Heart right ventricle (tissue), 16 donors: ENCODE data around the gene HOXA6. TPM values are rescaled to one million over a fixed set of nuclear protein-coding genes. Genes with fewer than 3 reads are reported as not detected.

ENCODE experiments used
- ATAC-seq, 8 donors: fragments of 200-7000 bp; cut with Tn5 transposase; one replicate each; pipeline ENCODE4 v1.9.1; 2020; ENCODE audit warnings: mild to moderate bottlenecking in 8 of 8, moderate library complexity in 8 of 8, moderate number of reproducible peaks in 1 of 8
- DNase-seq, 2 donors: peaks; one replicate each; pipeline ENCODE4 v3.0.0-alpha.2; 2020
- H3K27ac ChIP-seq, 10 donors: fragments of 200-600 bp; sonication (generic) in 2 of 10; one replicate each; pipeline versions ENCODE4 v1.5.0 to v1.8.0; 2020 to 2022; ENCODE audit warnings: mild to moderate bottlenecking in 3 of 10
- H3K27me3 ChIP-seq, 7 donors: fragments of 200-600 bp; one replicate each; pipeline ENCODE4 v1.8.0; 2021 to 2022; ENCODE audit warnings: mild to moderate bottlenecking in 2 of 7
- H3K36me3 ChIP-seq, 9 donors: fragments of 200-600 bp; sonication (generic) in 1 of 9; one replicate each; pipeline versions ENCODE4 v1.5.0 to v1.8.0; 2020 to 2022; ENCODE audit warnings: mild to moderate bottlenecking in 2 of 9
- H3K4me1 ChIP-seq, 9 donors: fragments of 200-600 bp; sonication (generic) in 1 of 9; one replicate each; pipeline versions ENCODE4 v1.5.0 to v1.8.0; 2020 to 2022; ENCODE audit warnings: mild to moderate bottlenecking in 4 of 9
- H3K4me3 ChIP-seq, 10 donors: fragments of 200-600 bp; sonication (generic) in 2 of 10; one replicate each; pipeline versions ENCODE4 v1.5.0 to v1.8.0; 2020 to 2022; ENCODE audit warnings: mild to moderate bottlenecking in 7 of 10, moderate library complexity in 2 of 10
- H3K9me3 ChIP-seq, 11 donors: fragments of 200-600 bp in 10 of 11; sonication (generic) in 2 of 11; one replicate each; pipeline versions ENCODE4 v1.5.0 to v1.8.0; 2013 to 2022; ENCODE audit warnings: mild to moderate bottlenecking in 2 of 11, control low read depth in 1 of 11, moderate library complexity in 1 of 11
- WGBS, 2 donors: extraction: QIAGEN DNeasy Blood & Tissue Kit; methylation state at CpG; one replicate each; pipeline ENCODE4 v1.1.7; 2013; ENCODE audit warnings: inconsistent platforms in 1 of 2; 5-methylcytosine and 5-hydroxymethylcytosine counted together
- intact Hi-C, 10 donors: fragments of 100-400 bp; cut with DNase I; formaldehyde crosslinking; loops; one replicate each; pipeline versions ENCODE4 v1.11.1 to v1.14.2; 2022
- polyA plus RNA-seq, 2 donors: library from polyadenylated mRNA; stranded (reverse); fragments of 200-250 nt; gene quantifications; one replicate each; pipeline ENCODE4 v1.2.3, GENCODE V29; 2013
- total RNA-seq, 10 donors: library from RNA; stranded (reverse); fragmentation: NEBNext Ultra II Directional in 3 of 10; extraction: Animal tissue kit (Norgen Biotek cat#: 25700) in 3 of 10; gene quantifications; one replicate each; pipeline versions ENCODE4 v1.2.1 to v1.2.4, GENCODE V29; 2021 to 2023
- TF ChIP-seq, protein P1 (sequence below), 9 donors: fragments of 200-600 bp; sonication (generic) in 2 of 9; IDR thresholded peaks; one replicate each; pipeline versions ENCODE4 v1.5.0 to v1.8.0; 2021 to 2022; ENCODE audit warnings: antibody characterized with exemption in 9 of 9, mild to moderate bottlenecking in 5 of 9, moderate library complexity in 1 of 9
- donor health status: Arrhythmogenic right ventricular cardiomyopathy.
- donor health status: ischemic (EF 13 %, LVEDD 7.1; RV severe dilation, severe dysfunction).
- donor health status: healthy with polysubstance abuse.
- donor health status: DM: no; HTN: yes; CAD: no.
- donor health status: DM: no; HTN: no; CAD: no.
- donor health status: ischemic (EF 25% LVEDD 6.9; RV normal size, moderate dysfunction).
- donor health status: ischemic (EF 25% LVEDD 5.7; RV mildly dilated, moderate dysfunction).
- donor health status: healthy.
- donor health status: DM: yes; HTN: yes; CAD: no.
- donor health status: Ischemic cardiomyopathy.
- donor health status: ischemic (EF 35%, LVEDD 5.7; RV mildly dilated, moderate dysfunction).
- donor health status: nonischemic (EF 11% LVEDD 7.7; RV severe dilation, severe dysfunction).
- donor health status: DM: yes; HTN: yes; CAD: no.
- donor health status: PGD.
- donor health status: ischemic (EF 29% LVEDD 5.4; RV normal size, mild dysfunction).
- donor health status: nonischemic (EF 23%, LVEDD 6.1; RV moderate dilation, normal function).

The HOXA6 gene
- total and polyA plus RNA-seq, 12 donors: not detected

DNA sequence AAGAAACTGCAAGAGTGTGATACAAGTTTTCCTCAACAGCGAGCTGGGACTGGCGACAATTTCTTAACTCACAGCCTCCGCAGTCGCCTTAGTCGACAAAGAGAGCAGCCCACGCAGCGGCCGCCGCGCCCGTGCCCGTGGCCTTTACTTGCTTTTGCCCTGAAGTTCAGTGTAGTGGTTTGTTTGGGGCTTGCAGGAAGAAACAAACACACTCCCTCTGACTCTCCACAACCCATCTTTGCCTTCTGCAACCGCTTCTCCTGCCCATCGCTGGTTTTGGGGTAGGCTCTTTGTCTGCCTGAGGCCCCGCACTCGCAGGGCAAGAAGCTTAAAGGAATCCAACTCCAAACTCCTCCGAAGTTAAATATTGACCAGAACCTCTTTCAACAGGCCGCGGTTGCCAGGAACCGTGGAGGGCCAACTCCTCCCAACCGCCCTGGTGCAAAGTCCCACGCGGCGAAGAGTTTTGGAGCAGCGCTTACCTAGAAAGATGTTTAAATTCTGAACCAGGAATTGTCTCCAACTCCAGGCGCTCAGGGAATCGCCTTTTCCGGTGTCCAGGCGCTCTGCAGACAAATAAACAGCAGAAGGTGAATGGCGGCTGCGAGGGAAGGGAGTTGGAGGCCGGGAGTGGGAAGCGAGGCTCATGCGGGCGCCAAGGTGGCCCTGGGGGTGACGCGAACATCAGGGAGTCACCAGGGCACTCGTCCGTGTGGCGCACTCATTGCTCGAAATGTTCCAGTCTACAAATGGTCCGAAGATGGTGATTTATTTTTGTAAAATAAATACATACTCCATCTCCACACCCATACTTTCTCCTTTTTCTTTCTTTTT, 25.3 kb downstream of the HOXA6 start:
- Histone ChIP-seq H3K27me3 (peaks cover 18 to 99% (median 98%) of the 10 kb centered on the region in 7 donors), H3K27ac (peak overlapping the region in 3 of 10 donors; percentile 12 to 68 (median 62)), H3K36me3 (no peaks in the 10 kb centered on the region), H3K4me3 (peak overlapping the region in 5 of 10 donors; percentile 2 to 36 (median 12)), H3K9me3 (no peaks in the 10 kb centered on the region), H3K4me1 (peaks cover 0 to 6% (median 0%) of the 10 kb centered on the region in 9 donors)
- 8 to 17% methylated on average over 42 of the region's 42 CpGs for WGBS, 2 donors
- TF ChIP-seq, protein P1, sequence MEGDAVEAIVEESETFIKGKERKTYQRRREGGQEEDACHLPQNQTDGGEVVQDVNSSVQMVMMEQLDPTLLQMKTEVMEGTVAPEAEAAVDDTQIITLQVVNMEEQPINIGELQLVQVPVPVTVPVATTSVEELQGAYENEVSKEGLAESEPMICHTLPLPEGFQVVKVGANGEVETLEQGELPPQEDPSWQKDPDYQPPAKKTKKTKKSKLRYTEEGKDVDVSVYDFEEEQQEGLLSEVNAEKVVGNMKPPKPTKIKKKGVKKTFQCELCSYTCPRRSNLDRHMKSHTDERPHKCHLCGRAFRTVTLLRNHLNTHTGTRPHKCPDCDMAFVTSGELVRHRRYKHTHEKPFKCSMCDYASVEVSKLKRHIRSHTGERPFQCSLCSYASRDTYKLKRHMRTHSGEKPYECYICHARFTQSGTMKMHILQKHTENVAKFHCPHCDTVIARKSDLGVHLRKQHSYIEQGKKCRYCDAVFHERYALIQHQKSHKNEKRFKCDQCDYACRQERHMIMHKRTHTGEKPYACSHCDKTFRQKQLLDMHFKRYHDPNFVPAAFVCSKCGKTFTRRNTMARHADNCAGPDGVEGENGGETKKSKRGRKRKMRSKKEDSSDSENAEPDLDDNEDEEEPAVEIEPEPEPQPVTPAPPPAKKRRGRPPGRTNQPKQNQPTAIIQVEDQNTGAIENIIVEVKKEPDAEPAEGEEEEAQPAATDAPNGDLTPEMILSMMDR (IDR thresholded peaks at IDR 0.05): no peak
- DNase-seq: no peak
- intact Hi-C loops: no loop called here
- no peak for ATAC-seq

DNA sequence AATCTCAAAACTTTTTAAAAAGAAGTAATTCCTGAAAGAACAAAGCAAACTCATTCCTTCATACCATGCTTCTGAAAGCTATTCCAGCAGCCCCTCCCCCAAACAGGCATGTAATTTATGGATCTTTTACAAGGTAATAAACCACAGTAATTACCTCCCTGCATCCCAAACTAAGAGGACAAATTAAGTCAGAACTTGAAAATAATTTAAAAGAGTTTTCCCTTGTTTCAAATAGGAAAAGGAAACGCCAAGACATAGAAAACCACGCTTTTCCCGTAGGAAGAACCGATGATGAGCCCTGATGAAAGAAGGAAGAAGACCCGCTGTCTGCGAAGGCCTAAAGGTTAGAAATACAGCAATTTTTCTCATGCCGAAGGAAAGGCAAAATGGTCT, 25.9 kb downstream of the HOXA6 start:
- peaks cover 0 to 6% (median 0%) of the 10 kb centered on the region in 9 donors for H3K4me1 ChIP-seq
- DNase-seq (no peak), ATAC-seq (no peak)
- 19 to 34% methylated on average over 7 of the region's 7 CpGs for WGBS, 2 donors
- H3K27ac ChIP-seq: peak overlapping the region in 3 of 10 donors; percentile 12 to 68 (median 62)
- H3K4me3 ChIP-seq: peak overlapping the region in 3 of 10 donors; percentile 12 to 36 (median 23)
- H3K27me3 ChIP-seq: peaks cover 18 to 99% (median 98%) of the 10 kb centered on the region in 7 donors
- no peaks in the 10 kb centered on the region for H3K36me3 ChIP-seq
- no peaks in the 10 kb centered on the region for H3K9me3 ChIP-seq
- TF ChIP-seq, protein P1 (IDR thresholded peaks at IDR 0.05): no peak
- intact Hi-C loops: no loop called here

DNA sequence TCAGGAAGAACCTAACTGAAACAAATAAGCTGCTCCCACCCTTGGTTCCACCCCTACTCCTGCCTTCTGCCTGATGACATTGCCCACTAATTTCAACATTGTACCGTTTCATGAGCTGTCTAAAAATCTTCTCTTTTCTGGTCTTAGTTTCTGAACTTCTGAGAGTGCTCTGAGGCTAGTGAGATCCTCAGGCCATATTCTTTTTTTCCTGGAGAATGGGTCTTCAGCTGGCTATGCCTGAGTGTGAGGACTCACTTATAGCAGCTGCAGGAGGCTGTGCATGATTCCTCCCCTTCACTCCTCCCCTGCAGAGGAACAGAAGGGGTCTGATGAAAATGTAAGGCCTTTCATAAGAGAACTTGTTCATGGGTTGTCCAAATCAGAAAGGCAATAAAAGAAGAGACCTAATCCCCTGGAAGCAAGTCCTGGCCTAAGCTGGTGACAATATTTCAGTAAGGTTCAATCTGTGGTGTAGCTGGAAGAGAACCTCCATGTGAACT, 28.1 kb downstream of the HOXA6 start:
- Histone ChIP-seq H3K36me3 (no peaks in the 10 kb centered on the region), H3K9me3 (no peaks in the 10 kb centered on the region), H3K27me3 (peaks cover 26 to 97% (median 96%) of the 10 kb centered on the region in 7 donors), H3K27ac (peak overlapping the region in 1 of 10 donors; percentile 64), H3K4me1 (peaks cover 0 to 17% (median 4%) of the 10 kb centered on the region in 9 donors), H3K4me3 (no peak overlapping the region)
- intact Hi-C loops: no loop called here
- DNase-seq (no peak), ATAC-seq (no peak)
- TF ChIP-seq, protein P1 (IDR thresholded peaks at IDR 0.05): no peak
- 10 to 29% methylated on average over 1 of the region's 1 CpG for WGBS, 2 donors

- TF ChIP-seq, protein P1 (IDR thresholded peaks at IDR 0.05): no peak
- Histone ChIP-seq H3K27ac (peak overlapping the region in 2 of 10 donors; percentile 64 to 82), H3K27me3 (peaks cover 20 to 97% (median 96%) of the 10 kb centered on the region in 7 donors), H3K4me1 (peaks cover 0 to 17% (median 4%) of the 10 kb centered on the region in 9 donors), H3K4me3 (peak overlapping the region in 2 of 10 donors; percentile 24 to 42), H3K36me3 (no peaks in the 10 kb centered on the region), H3K9me3 (no peaks in the 10 kb centered on the region)
- ATAC-seq: no peak
- DNase-seq: no peak
- intact Hi-C loops: no loop called here
- 12 to 27% methylated on average over 3 of the region's 3 CpGs for WGBS, 2 donors
These were observed 29.0 kb downstream of the HOXA6 start for GRCh38 chr7:27118580-27118979.
